H1 (cell line): ENCODE results near the gene DNAH12. TPM values are rescaled to one million over a fixed set of nuclear protein-coding genes. Genes with fewer than 3 reads are reported as not detected.

Experiments
- NRF1 ChIP-seq: IDR thresholded peaks from 2 replicates; pipeline ENCODE4 v1.6.1; 2011; ENCODE audit warnings: mild to moderate bottlenecking, low read depth, low read length, improper control_type of control experiment
- polyA plus RNA-seq, 7 experiments: library from polyadenylated mRNA; depleted of rRNA in 3 of 7; stranded (reverse) in 5 of 7; unstranded in 2 of 7; fragments of >200 nt in 5 of 7; fragments of 200-250 nt in 2 of 7; gene quantifications; 1 replicate in 5 of 7; 2 replicates in 1 of 7; 4 replicates in 1 of 7; pipeline versions ENCODE4 v1.2.1 to v1.2.3, GENCODE V29; 2011 to 2013; ENCODE audit warnings: missing spikeins in 2 of 7, mixed read lengths in 2 of 7
- total RNA-seq: library from RNA; stranded (reverse); fragmentation: NEBNext Ultra II Directional; extraction: Animal tissue kit (Norgen Biotek cat#: 25700); gene quantifications from 2 replicates; pipeline ENCODE4 v1.2.1, GENCODE V29; 2021

Gene DNAH12
- total and polyA plus RNA-seq, 2 of the 8 experiments (the other 6 are each of a cell fraction or from before 2014, with no cell fraction given), result not detected

DNA sequence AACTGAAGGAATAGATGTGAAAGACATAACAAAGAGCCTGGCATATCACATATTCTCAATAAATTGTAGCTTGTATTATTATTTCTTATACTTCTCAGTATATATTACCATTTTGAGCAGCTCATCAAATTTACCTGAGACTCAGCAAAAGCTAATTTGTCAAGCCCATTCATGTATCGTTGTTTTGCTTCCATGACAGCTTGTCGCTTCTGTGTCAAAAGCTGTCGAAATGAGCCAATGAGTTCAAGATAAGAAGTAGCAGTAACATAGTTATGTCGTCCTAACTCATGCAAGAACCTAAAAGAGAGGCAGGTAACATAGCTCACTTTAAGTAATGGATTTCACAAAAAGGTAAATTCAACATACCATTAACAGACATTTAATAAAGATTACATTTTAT, 157.8 kb downstream of the DNAH12 start (continued):
- TF ChIP-seq NRF1, result no peak
- TF ChIP-seq, all 59 proteins: peak for 0
